Lung (tissue), 12 donors: ENCODE data around the gene NAA15. TPM values are rescaled to one million over a fixed set of nuclear protein-coding genes. Genes with fewer than 3 reads are reported as not detected.
A peak's percentile ranks its signal among the peaks of the same experiment; 100 is the strongest.
"Not testable (repeated sequence)": the region's sequence is repeated elsewhere in the genome, so short reads cannot be mapped to it uniquely, and the experiment has no call there.

Experiments
- ATAC-seq: fragments of 200-7000 bp; cut with Tn5 transposase; one replicate; pipeline ENCODE4 v1.9.1; 2020; ENCODE audit warnings: moderate number of reproducible peaks; ENCODE audit not compliant: insufficient read depth, low FRiP score
- DNase-seq, 3 donors: peaks; one replicate each; pipeline ENCODE4 v3.0.0-alpha.2; 2013 to 2017
- H3K27ac ChIP-seq, 2 donors: one replicate each; pipeline ENCODE4 v1.5.1; 2013; ENCODE audit warnings: mild to moderate bottlenecking in 2 of 2, moderate library complexity in 2 of 2, control low read depth in 1 of 2, inconsistent platforms in 1 of 2, low read depth in 1 of 2, low read length in 1 of 2
- H3K27me3 ChIP-seq, 3 donors: one replicate each; pipeline ENCODE4 v1.5.1; 2013; ENCODE audit warnings: low read length in 2 of 3; ENCODE audit not compliant: control insufficient read depth in 3 of 3, insufficient read depth in 3 of 3
- H3K36me3 ChIP-seq, 4 donors: one replicate each; pipeline ENCODE4 v1.5.1; 2013; ENCODE audit warnings: low read length in 4 of 4, mild to moderate bottlenecking in 1 of 4, moderate library complexity in 1 of 4; ENCODE audit not compliant: control insufficient read depth in 4 of 4, insufficient read depth in 4 of 4
- H3K4me1 ChIP-seq, 5 donors: one replicate each; pipeline ENCODE4 v1.5.1; 2013; ENCODE audit warnings: low read length in 5 of 5, mild to moderate bottlenecking in 2 of 5, moderate library complexity in 1 of 5; ENCODE audit not compliant: control insufficient read depth in 5 of 5, insufficient read depth in 5 of 5
- H3K4me3 ChIP-seq: one replicate; pipeline ENCODE4 v1.5.1; 2013; ENCODE audit warnings: mild to moderate bottlenecking, control low read depth, moderate library complexity
- H3K9ac ChIP-seq, 2 donors: one replicate each; pipeline ENCODE4 v1.5.1; 2013; ENCODE audit warnings: low read length in 2 of 2, control low read depth in 1 of 2; ENCODE audit not compliant: insufficient read depth in 1 of 2
- H3K9me3 ChIP-seq, 4 donors: one replicate each; pipeline ENCODE4 v1.5.1; 2013; ENCODE audit warnings: low read length in 3 of 4, mild to moderate bottlenecking in 1 of 4, moderate library complexity in 1 of 4; ENCODE audit not compliant: control insufficient read depth in 4 of 4, insufficient read depth in 3 of 4
- WGBS, 2 donors: extraction: QIAGEN DNeasy Blood & Tissue Kit; methylation state at CpG; one replicate each; pipeline ENCODE4 v1.1.7; 2013; 5-methylcytosine and 5-hydroxymethylcytosine counted together
- polyA plus RNA-seq, 2 donors: library from polyadenylated mRNA; stranded (reverse); fragments of 200-250 nt; gene quantifications; one replicate each; pipeline ENCODE4 v1.2.1, GENCODE V29; 2013
- total RNA-seq, 2 donors: library from RNA; depleted of rRNA in 1 of 2; stranded (reverse); fragments of >200 nt in 1 of 2; gene quantifications; one replicate each; pipeline ENCODE4 v1.2.1, GENCODE V29; 2014 to 2021
- TF ChIP-seq, protein P1 (sequence below): IDR thresholded peaks from 2 replicates; pipeline ENCODE4 v1.5.1; 2012; ENCODE audit warnings: mild to moderate bottlenecking; ENCODE audit errors: control extremely low read depth, extremely low read depth
- donor health status: control.
- donor health status: control.
- donor health status: Bipolar disorder and iron deficiency.
- donor health status: healthy.
- donor health status: DM: yes; HTN: yes; CAD: no.

The NAA15 gene
- total and polyA plus RNA-seq, 4 donors, result 5.7 to 41.3 (median 22.8) TPM

GRCh38 chr4:139401368-139401767, 100.1 kb downstream of the NAA15 start:
- TF ChIP-seq, protein P1, sequence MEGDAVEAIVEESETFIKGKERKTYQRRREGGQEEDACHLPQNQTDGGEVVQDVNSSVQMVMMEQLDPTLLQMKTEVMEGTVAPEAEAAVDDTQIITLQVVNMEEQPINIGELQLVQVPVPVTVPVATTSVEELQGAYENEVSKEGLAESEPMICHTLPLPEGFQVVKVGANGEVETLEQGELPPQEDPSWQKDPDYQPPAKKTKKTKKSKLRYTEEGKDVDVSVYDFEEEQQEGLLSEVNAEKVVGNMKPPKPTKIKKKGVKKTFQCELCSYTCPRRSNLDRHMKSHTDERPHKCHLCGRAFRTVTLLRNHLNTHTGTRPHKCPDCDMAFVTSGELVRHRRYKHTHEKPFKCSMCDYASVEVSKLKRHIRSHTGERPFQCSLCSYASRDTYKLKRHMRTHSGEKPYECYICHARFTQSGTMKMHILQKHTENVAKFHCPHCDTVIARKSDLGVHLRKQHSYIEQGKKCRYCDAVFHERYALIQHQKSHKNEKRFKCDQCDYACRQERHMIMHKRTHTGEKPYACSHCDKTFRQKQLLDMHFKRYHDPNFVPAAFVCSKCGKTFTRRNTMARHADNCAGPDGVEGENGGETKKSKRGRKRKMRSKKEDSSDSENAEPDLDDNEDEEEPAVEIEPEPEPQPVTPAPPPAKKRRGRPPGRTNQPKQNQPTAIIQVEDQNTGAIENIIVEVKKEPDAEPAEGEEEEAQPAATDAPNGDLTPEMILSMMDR, result no peak
- ATAC-seq, result no peak

GRCh38 chr4:139402436-139402835, 101.1 kb downstream of the NAA15 start:
- ATAC-seq (no peak), DNase-seq (no peak)
- Histone ChIP-seq H3K9ac (no peak overlapping the region), H3K4me1 (no peaks in the 10 kb centered on the region), H3K9me3 (no peaks in the 10 kb centered on the region), H3K27ac (no peak overlapping the region), H3K36me3 (peaks cover 0 to 3% (median 0%) of the 10 kb centered on the region in 4 donors), H3K27me3 (no peaks in the 10 kb centered on the region), H3K4me3 (no peak overlapping the region)
- 85 to 90% methylated on average over 5 of the region's 5 CpGs for WGBS, 2 donors
- TF ChIP-seq, protein P1, result no peak

More at GRCh38 chr4:139401368-139401767, 100.1 kb downstream of the NAA15 start:
- Histone ChIP-seq H3K27ac (no peak overlapping the region), H3K4me1 (no peaks in the 10 kb centered on the region), H3K9me3 (no peaks in the 10 kb centered on the region), H3K36me3 (peaks cover 0 to 5% (median under 1%) of the 10 kb centered on the region in 4 donors), H3K27me3 (no peaks in the 10 kb centered on the region), H3K4me3 (no peak overlapping the region), H3K9ac (no peak overlapping the region)
- 87 to 89% methylated on average over 3 of the region's 3 CpGs for WGBS, 2 donors
- DNase-seq, result no peak

DNA sequence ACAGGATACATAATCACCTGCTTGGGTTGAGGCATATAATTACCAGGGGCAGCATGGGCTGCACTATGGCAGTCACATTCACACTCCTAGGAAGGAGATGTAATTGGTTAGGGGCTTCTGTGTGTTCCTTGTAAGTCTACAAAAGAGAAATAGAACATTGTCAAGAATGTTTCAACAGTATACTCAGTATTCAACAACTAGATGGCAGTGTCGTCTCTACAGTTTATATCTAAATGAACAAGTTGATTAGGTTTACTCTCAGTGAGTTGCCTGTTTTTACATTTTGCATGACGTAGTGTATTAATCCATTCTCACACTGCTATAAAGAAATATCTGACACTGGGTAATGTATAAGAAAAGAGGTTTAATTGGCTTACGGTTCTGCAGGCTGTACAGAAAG, 102.2 kb downstream of the NAA15 start:
- Histone ChIP-seq H3K9ac (no peak overlapping the region), H3K4me1 (no peaks in the 10 kb centered on the region), H3K27me3 (no peaks in the 10 kb centered on the region), H3K4me3 (no peak overlapping the region), H3K27ac (no peak overlapping the region), H3K36me3 (no peaks in the 10 kb centered on the region), H3K9me3 (no peaks in the 10 kb centered on the region)
- 91 to 94% methylated on average over 3 of the region's 3 CpGs for WGBS, 2 donors
- TF ChIP-seq, protein P1, result no peak
- DNase-seq (peak in 1 of 3 donors; percentile 12), ATAC-seq (no peak)

GRCh38 chr4:139410312-139410711, 109.0 kb downstream of the NAA15 start:
- Histone ChIP-seq H3K9ac (no peak overlapping the region), H3K4me3 (no peak overlapping the region), H3K27ac (no peak overlapping the region), H3K27me3 (no peaks in the 10 kb centered on the region), H3K9me3 (no peaks in the 10 kb centered on the region), H3K36me3 (no peaks in the 10 kb centered on the region), H3K4me1 (no peaks in the 10 kb centered on the region)
- TF ChIP-seq, protein P1, result no peak
- ATAC-seq (no peak), DNase-seq (no peak)

GRCh38 chr4:139414671-139415210, 113.4 kb downstream of the NAA15 start:
- WGBS, 2 donors, result 62 to 86% methylated on average over 8 of the region's 8 CpGs
- H3K27ac ChIP-seq, H3K4me3 ChIP-seq, H3K9me3 ChIP-seq, ATAC-seq, H3K27me3 ChIP-seq, H3K4me1 ChIP-seq, H3K9ac ChIP-seq, H3K36me3 ChIP-seq, DNase-seq: not testable (repeated sequence)
